ENCODE measurements around the gene MAP6D1.

DNA sequence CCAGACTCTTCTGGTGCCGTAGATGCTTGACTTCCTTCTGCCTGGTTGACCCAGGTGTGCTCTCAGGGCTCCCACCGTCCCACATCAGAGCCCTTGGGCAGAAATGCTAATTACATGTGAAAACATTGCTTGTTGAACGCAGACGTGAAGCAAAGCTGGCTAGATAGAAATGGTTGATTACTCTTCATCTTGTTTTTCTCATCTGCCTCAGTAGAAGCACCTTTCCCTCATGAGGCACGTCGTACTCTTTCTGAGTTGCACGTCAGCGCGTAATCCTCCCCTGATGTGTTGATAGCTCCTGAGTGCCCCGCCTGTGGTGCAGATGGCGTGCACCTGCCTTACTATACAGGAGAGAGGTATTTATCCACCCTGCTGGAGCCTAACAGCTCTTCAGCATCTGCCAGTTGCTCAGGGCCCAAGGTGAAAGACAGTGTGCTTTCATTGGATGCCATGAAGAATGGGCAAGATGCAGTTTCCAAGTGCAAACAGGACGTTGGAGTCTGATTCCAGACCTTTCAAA is 18.1 kb downstream of the MAP6D1 start:
- TF ChIP-seq, protein P1, sequence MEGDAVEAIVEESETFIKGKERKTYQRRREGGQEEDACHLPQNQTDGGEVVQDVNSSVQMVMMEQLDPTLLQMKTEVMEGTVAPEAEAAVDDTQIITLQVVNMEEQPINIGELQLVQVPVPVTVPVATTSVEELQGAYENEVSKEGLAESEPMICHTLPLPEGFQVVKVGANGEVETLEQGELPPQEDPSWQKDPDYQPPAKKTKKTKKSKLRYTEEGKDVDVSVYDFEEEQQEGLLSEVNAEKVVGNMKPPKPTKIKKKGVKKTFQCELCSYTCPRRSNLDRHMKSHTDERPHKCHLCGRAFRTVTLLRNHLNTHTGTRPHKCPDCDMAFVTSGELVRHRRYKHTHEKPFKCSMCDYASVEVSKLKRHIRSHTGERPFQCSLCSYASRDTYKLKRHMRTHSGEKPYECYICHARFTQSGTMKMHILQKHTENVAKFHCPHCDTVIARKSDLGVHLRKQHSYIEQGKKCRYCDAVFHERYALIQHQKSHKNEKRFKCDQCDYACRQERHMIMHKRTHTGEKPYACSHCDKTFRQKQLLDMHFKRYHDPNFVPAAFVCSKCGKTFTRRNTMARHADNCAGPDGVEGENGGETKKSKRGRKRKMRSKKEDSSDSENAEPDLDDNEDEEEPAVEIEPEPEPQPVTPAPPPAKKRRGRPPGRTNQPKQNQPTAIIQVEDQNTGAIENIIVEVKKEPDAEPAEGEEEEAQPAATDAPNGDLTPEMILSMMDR (IDR thresholded peaks at IDR 0.05): no peak
- TF ChIP-seq POLR2A (IDR thresholded peaks at IDR 0.05) (no peak), POLR2AphosphoS5 (IDR thresholded peaks at IDR 0.05) (no peak)

Measured in sigmoid colon (tissue), 4 donors.